Testis (tissue), 3 donors: ENCODE measurements around the gene EXD3. TPM values are rescaled to one million over a fixed set of nuclear protein-coding genes. Genes with fewer than 3 reads are reported as not detected.

Experiments
- DNase-seq: peaks from one replicate; pipeline ENCODE4 v3.0.0-alpha.2; 2019
- H3K27ac ChIP-seq, 2 donors: fragments of 200-600 bp; sonication (generic); one replicate each; pipeline ENCODE4 v1.5.1; 2019
- H3K27me3 ChIP-seq: fragments of 200-600 bp; sonication (generic); one replicate; pipeline ENCODE4 v1.5.1; 2019
- H3K36me3 ChIP-seq: fragments of 200-600 bp; sonication (generic); one replicate; pipeline ENCODE4 v1.5.1; 2017; ENCODE audit warnings: low read depth; ENCODE audit errors: missing control alignments
- H3K4me1 ChIP-seq: fragments of 200-600 bp; sonication (generic); one replicate; pipeline ENCODE4 v1.5.1; 2019
- H3K4me3 ChIP-seq, 2 donors: fragments of 200-600 bp; sonication (generic); one replicate each; pipeline ENCODE4 v1.5.1; 2017 to 2019
- H3K9me3 ChIP-seq: fragments of 200-600 bp; sonication (generic); one replicate; pipeline ENCODE4 v1.5.1; 2017
- CTCF ChIP-seq, 3 experiments: fragments of 450-650 bp in 2 of 3; fragments of 200-600 bp in 1 of 3; sonication (generic) in 1 of 3; IDR thresholded peaks; one replicate each; pipeline ENCODE4 v1.5.1; 2016 to 2019; ENCODE audit warnings: antibody characterized with exemption in 3 of 3, mild to moderate bottlenecking in 2 of 3, moderate library complexity in 1 of 3
- POLR2A ChIP-seq: fragments of 450-650 bp; IDR thresholded peaks from one replicate; pipeline ENCODE4 v1.6.1; 2017; ENCODE audit warnings: antibody characterized with exemption, mild to moderate bottlenecking, moderate library complexity
- WGBS, 2 donors: methylation state at CpG; one replicate each; pipeline ENCODE4 v1.1.5; 2018; 5-methylcytosine and 5-hydroxymethylcytosine counted together
- intact Hi-C: fragments of 100-400 bp; cut with DNase I; formaldehyde crosslinking; loops from one replicate; pipeline ENCODE4 v1.15.1; 2023; ENCODE audit warnings: low total_unique reads
- polyA plus RNA-seq: library from polyadenylated mRNA; stranded (reverse); fragments of 350-450 nt; fragmentation: Illumina TruSeq; extraction: RNeasy Lipid Tissue Mini Kit (QIAGEN cat#74804); gene quantifications from one replicate; pipeline ENCODE4 v1.2.3, GENCODE V29; 2014; ENCODE audit warnings: low read depth, low replicate concordance; ENCODE audit not compliant: insufficient read depth
- total RNA-seq, 2 donors: library from RNA; depleted of rRNA; stranded (reverse); fragments of >200 nt; gene quantifications; one replicate each; pipeline ENCODE4 v1.2.3, GENCODE V29; 2016

EXD3 gene
- total and polyA plus RNA-seq, 3 donors from 2014 or later = 8.9 to 24.5 (median 15.5) TPM

GRCh38 chr9:137366891-137367381 lies 56.0 kb downstream of the EXD3 start:
- H3K36me3 ChIP-seq = no peaks in the 10 kb centered on the region
- 94 to 100% methylated on average over 1 to 19 of the region's 19 CpGs for WGBS, 2 donors
- no peak for DNase-seq
- H3K9me3 ChIP-seq = no peaks in the 10 kb centered on the region
- no peaks in the 10 kb centered on the region for H3K4me1 ChIP-seq
- H3K4me3 ChIP-seq = no peak overlapping the region
- H3K27me3 ChIP-seq = no peaks in the 10 kb centered on the region
- no peak for TF ChIP-seq POLR2A
- TF ChIP-seq CTCF (IDR thresholded peaks at IDR 0.05) = no peak
- no peak overlapping the region for H3K27ac ChIP-seq
- intact Hi-C loops = no loop called here

GRCh38 chr9:137366445-137366810 lies 56.5 kb downstream of the EXD3 start:
- Histone ChIP-seq H3K9me3 (no peaks in the 10 kb centered on the region), H3K27ac (no peak overlapping the region), H3K36me3 (no peaks in the 10 kb centered on the region), H3K4me1 (no peaks in the 10 kb centered on the region), H3K4me3 (no peak overlapping the region), H3K27me3 (no peaks in the 10 kb centered on the region)
- intact Hi-C loops = no loop called here
- no peak for DNase-seq
- 91% methylated on average over 7 to 16 of the region's 17 CpGs for WGBS, 2 donors
- TF ChIP-seq POLR2A = no peak
- no peak for TF ChIP-seq CTCF (IDR thresholded peaks at IDR 0.05)

GRCh38 chr9:137365552-137366444 lies 57.2 kb downstream of the EXD3 start:
- Histone ChIP-seq H3K9me3 (no peaks in the 10 kb centered on the region), H3K27me3 (no peaks in the 10 kb centered on the region), H3K27ac (no peak overlapping the region), H3K36me3 (no peaks in the 10 kb centered on the region), H3K4me1 (no peaks in the 10 kb centered on the region), H3K4me3 (no peak overlapping the region)
- intact Hi-C loops = no loop called here
- no peak for DNase-seq
- 75 to 83% methylated on average over 17 to 20 of the region's 20 CpGs for WGBS, 2 donors
- TF ChIP-seq POLR2A (no peak), CTCF (IDR thresholded peaks at IDR 0.05) (no peak)

- Histone ChIP-seq H3K4me1 (no peaks in the 10 kb centered on the region), H3K27me3 (no peaks in the 10 kb centered on the region), H3K27ac (no peak overlapping the region), H3K4me3 (no peak overlapping the region), H3K36me3 (no peaks in the 10 kb centered on the region), H3K9me3 (no peaks in the 10 kb centered on the region)
- intact Hi-C loops = no loop called here
- WGBS, 2 donors = 70 to 82% methylated on average over 12 of the region's 12 CpGs
- no peak for DNase-seq
- TF ChIP-seq POLR2A (no peak), CTCF (IDR thresholded peaks at IDR 0.05) (no peak)
These were observed 57.9 kb downstream of the EXD3 start for GRCh38 chr9:137365056-137365455.
